ENCODE measurements around the gene NDEL1.

Gene NDEL1

DNA sequence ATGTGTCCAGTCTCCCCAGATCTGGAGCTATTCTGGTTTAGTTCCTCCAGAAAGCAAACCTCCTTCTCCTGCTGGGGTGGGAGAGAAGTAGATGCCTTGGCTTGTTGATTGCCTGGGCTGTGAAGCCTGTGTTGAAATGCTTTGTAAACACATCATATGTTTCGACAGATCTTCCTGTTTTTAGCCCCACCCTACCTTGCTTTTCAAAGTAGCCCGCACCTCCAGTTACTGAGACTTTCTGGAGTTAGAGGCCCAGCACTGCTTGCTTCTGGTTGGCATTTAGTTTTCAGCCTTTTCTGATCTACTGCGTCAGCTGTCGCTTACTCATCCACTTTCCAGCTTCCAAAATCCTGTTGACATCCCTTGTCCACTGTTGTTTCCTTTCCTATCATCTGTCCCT, 17.9 kb upstream of the NDEL1 start:
- no peak overlapping the region for H3K27ac ChIP-seq
- TF ChIP-seq, protein P1, sequence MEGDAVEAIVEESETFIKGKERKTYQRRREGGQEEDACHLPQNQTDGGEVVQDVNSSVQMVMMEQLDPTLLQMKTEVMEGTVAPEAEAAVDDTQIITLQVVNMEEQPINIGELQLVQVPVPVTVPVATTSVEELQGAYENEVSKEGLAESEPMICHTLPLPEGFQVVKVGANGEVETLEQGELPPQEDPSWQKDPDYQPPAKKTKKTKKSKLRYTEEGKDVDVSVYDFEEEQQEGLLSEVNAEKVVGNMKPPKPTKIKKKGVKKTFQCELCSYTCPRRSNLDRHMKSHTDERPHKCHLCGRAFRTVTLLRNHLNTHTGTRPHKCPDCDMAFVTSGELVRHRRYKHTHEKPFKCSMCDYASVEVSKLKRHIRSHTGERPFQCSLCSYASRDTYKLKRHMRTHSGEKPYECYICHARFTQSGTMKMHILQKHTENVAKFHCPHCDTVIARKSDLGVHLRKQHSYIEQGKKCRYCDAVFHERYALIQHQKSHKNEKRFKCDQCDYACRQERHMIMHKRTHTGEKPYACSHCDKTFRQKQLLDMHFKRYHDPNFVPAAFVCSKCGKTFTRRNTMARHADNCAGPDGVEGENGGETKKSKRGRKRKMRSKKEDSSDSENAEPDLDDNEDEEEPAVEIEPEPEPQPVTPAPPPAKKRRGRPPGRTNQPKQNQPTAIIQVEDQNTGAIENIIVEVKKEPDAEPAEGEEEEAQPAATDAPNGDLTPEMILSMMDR (IDR thresholded peaks at IDR 0.05), result no peak
- no peak overlapping the region for H3K4me3 ChIP-seq
- DNase-seq (ENCODE audit: low spot score), result no peak

DNA sequence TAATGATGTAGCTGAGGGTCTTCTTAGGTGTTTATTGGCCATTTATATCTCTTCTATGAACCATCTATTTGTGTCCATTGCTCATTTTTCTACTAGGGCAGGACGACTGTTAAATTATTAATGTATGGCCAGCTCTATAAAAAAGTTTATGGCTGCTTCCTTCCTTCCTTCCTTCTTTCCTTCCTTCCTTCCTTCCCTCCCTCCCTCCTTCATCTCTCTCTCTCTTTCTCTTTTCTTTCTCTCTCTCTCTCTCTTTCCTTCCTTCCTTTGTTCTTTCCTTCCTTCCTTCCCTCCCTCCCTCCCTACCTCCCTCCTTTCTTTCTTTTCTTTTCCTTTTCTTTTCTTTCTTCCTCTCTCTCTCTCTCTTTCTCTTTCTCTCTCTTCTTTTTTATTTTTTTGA, 17.2 kb upstream of the NDEL1 start:
- no peak overlapping the region for H3K27ac ChIP-seq
- TF ChIP-seq, protein P1 (IDR thresholded peaks at IDR 0.05), result no peak

DNA sequence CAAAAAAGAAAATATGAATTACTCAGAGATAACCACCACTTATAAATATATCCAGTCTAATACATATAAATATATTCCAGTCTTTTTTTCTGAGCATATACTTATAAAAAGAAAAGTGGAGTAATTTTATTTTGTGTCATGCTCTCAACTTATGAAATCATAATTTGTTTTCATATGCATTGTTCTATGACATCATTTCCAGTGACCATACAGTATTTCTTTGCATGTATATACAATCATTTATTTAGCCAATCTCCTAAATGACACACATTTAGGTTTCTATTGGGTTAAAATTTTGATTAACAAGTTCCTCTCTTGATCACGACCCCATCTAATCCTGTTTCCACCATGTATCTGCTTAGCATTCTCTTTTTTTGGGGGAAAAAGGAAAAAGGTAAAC, 16.4 kb upstream of the NDEL1 start:
- TF ChIP-seq, protein P1 (IDR thresholded peaks at IDR 0.05), result no peak
- Histone ChIP-seq H3K27ac (no peak overlapping the region), H3K4me3 (no peak overlapping the region)
- DNase-seq (ENCODE audit: low spot score), result no peak

More for the DNA sequence above, 17.2 kb upstream of the NDEL1 start:
- no peak overlapping the region for H3K4me3 ChIP-seq
- DNase-seq (ENCODE audit: low spot score), result no peak

DNA sequence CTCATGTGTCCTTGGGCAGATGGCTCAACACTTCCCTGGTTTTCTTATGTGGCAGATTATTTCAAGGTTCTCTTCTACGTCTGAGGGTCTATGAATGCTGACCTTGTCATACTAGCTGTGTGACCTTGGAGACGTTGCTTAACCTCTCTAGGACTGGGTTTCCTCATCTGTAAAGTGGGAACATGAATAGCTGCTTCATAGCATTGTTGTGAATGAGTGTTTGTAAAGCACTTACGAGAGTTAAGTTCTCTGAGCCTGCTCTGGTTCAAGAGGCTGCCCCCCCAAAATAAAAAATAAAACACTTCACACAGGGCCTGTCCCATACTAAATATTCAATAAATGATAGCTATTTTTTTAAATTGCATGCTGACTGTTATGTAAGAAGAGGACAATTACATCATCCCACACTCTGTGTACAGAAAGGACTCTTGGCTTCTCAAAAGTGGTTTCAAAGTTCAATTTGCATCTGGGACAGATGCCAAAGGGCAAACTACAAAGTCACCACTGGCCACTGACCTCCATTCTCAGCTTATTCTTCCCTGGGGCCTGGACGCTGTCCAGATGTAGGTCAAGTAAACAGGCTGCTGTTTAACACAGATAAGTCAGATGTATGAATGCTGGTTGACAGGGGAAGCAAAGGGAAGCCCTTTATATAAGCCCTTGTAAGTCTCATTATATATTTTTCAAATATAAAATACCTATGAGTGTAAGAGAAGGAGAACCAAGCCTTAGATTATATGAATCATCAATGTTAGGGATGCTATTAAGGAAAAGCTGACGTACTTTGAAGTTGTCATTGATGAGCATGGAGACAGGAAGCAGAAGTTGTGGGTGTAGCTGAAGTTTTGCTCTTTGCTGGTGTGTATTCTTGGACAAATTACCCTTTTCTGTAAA, 15.4 kb upstream of the NDEL1 start:
- TF ChIP-seq, protein P1 (IDR thresholded peaks at IDR 0.05), result no peak
- DNase-seq (ENCODE audit: low spot score), result no peak
- no peak overlapping the region for H3K4me3 ChIP-seq
- peak overlapping the region; percentile 5 to 18 for H3K27ac ChIP-seq

DNA sequence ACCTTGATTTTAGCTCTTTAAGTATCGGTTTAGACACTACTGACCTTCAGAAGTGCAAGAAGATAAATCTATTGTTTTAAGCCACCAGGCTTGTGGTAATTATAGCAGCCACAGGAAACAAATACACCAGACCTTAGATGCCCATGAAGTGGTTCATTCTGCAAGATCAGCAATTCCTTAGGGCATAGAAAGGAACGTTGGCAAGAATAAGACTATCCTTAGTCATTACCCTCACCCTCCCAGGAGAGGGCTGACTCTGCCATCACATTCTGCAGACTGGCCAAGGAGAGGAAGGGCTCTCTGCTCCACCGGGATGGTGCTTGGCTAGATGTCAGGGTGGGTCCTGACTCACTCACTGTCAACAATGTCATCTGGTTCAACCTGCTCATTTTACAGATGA, 14.1 kb upstream of the NDEL1 start:
- TF ChIP-seq, protein P1 (IDR thresholded peaks at IDR 0.05), result no peak
- DNase-seq (ENCODE audit: low spot score), result no peak
- Histone ChIP-seq H3K27ac (no peak overlapping the region), H3K4me3 (no peak overlapping the region)

DNA sequence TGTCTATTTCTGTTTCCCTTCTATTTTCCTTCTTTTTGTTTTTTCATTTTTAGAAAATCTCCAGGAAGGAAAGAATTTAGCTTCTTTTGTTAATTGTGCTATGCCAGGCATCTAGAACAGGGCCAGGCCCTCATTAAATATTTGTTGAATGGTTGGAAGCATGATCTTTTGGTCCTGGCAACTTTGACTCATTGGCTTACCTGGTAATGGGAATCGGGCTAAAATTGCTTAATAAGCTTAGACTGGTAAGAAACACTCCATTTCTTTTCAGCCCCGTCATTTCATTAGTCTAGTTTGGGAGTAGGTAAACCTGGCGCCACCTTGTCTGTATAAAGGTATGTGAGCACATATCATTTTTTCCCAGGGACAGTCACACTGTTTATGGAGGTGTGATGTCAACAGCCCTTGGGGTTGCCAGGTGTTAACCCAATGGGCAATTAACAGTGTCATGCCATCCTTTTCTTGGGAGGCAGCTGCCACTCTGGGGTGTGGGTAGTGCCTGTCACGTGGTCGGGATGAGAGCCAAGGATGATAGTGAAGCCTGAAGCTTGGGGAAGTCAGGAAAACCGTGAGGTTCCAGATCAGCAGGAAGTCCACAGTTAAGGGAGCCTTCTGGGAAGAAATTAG, 9.5 kb upstream of the NDEL1 start:
- no peak for DNase-seq (ENCODE audit: low spot score)
- TF ChIP-seq, protein P1 (IDR thresholded peaks at IDR 0.05), result no peak
- Histone ChIP-seq H3K27ac (no peak overlapping the region), H3K4me3 (no peak overlapping the region)

DNA sequence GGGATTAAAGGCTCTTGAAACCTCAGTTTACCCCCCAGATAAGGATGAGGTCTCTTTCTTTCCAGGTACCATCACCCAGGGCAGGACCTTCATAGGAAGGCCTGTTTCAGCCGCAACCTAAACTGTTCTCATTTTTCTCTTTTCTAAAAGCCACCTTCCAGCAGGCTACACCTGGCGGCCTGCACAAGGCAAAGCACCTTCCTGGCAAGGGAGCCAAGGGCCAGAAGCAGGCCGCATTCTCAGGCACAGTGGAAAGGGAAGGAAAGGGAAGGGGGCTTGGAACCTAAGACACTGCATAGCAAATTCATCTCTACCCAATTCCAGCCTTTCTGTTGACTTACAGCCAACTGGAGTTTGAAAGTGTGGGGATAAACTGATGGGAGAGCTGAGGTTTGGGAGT, 8.9 kb upstream of the NDEL1 start:
- DNase-seq (ENCODE audit: low spot score), result no peak
- Histone ChIP-seq H3K27ac (no peak overlapping the region), H3K4me3 (no peak overlapping the region)
- TF ChIP-seq, protein P1 (IDR thresholded peaks at IDR 0.05), result no peak
